NCI-H510A treated with DMSO at 0.1 percent for 48 hours (cell line): ENCODE data around the gene SMIM24.

Experiments used
- DNase-seq: peaks from one replicate; lab custom pipeline; 2025; lab: John Stamatoyannopoulos, UW

Gene SMIM24

GRCh38 chr19:3497757-3498520 lies 17.6 kb upstream of the SMIM24 start:
- no peak for DNase-seq

- no peak for DNase-seq
Observed at GRCh38 chr19:3496392-3497273, 16.3 kb upstream of the SMIM24 start.

DNA sequence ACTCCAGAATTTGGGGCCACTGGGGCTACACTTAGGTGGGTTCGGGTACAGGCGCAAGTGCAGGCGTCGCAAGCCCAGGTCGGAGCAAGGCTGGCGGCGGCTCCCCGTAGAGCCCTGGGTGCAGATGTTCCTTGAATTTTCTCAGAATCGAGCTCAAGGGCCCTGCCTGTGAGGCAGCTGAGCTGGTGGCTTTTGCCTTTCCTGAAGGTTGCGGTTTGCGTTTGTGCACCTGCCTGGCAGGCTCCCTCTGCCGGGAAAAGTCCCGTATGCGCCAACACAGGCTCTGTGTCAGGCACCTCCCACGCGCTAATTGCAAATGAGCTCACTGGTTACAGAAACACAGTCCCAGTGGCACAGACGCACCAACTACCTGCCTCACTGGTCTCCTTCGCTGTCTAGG lies 14.2 kb upstream of the SMIM24 start:
- no peak for DNase-seq

- DNase-seq: no peak
Observed at GRCh38 chr19:3494051-3494450, 13.7 kb upstream of the SMIM24 start.

GRCh38 chr19:3493651-3494050 lies 13.3 kb upstream of the SMIM24 start:
- no peak for DNase-seq

- DNase-seq: no peak
Observed at GRCh38 chr19:3492919-3493318, 12.6 kb upstream of the SMIM24 start.

DNA sequence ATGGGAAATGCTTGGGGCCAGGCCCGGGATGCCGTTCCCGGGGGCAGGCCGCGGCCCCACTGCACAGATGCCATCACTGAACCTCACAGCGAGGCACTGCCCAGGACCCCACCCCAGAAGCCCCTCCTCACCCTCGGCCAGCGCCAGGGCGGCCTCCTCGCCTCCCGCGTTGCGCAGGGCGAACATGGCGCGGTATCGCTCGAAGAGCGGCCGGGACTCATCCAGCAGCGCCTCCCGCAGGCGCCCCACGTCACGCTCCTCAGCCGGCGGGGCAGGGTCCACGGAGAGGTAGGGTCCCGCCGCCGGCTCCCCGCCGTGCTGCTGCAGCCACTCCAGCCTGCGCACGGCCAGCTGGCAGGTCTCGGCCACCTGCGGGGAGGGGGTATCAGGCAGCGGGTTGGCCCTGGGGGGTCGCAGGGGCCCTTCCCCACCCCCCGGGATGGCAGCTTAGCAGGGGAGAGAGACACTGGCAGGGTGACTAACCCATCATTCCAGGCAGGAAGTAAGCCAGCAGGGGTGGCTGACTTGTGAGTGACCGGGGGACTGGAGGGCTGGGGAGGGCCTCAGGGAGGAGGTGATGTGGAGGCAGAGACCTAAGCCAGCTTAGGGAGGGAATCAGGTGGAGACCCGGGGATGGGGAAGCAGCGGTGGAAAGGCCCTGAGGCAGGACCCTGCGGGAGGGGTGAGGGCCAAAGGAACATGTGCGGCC lies 12.0 kb upstream of the SMIM24 start:
- no peak for DNase-seq

DNA sequence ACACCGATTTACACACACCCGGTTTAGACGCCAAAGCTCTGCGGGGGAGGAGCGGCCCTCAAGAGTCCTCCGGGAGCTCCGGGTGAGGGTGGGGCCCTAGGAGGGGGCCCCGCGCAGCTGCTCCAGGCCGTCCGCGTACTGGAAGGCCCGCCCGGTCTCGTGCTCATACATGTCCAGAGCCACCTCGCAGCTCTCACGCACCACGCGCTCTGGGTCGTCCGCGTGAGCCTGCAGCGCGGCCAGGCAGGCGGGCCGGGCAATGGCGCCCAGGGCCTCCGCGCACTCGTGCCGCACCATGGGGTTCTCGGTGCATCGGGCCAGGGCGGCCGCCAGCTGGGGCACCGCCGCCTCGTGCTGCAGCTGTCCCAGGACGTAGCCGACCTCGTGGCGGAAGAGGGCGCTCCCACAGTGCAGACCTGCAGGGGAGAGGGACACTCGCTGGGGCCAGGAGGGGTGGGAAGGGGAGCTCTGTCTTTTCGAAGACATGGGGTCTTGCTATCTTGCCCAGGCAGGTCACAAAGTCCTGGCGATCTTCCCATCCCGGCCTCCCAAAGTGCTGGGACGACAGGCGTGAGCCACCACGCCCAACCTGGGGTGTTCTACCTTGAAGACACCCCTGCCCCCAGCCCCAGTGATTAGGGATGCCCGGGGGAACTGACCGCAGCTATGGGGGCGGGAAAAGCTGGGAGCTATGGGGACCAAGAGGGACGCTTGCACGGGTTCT lies 11.2 kb upstream of the SMIM24 start:
- DNase-seq: no peak

DNA sequence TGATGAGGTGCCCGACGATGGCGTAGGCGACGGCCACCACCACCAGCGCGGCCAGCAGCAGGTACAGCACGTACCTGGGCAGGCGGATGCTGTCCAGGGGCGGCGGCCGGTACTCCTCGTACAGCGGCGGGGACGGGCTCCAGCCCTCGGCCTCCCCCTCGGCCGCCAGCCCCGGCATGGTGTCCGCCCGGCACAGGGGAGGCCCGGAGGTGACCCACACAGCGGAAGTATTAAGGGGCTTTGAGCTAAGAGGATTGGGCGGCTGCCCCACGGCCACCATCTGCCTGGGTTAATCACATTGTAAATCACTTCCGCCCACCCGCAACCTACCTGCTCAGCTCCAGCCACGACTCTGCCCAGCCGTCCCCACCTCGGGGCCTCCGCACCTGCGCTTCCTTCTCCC lies 2.9 kb upstream of the SMIM24 start, which contains the start of gene SMIM44:
Gene SMIM44 (minus strand): TSS at position 216 of the 403 bp plus-strand sequence. CDS start 38 bp downstream, at position 178.
- DNase-seq: no peak

- no peak for DNase-seq
Observed at GRCh38 chr19:3482507-3483225, 2.3 kb upstream of the SMIM24 start.

DNA sequence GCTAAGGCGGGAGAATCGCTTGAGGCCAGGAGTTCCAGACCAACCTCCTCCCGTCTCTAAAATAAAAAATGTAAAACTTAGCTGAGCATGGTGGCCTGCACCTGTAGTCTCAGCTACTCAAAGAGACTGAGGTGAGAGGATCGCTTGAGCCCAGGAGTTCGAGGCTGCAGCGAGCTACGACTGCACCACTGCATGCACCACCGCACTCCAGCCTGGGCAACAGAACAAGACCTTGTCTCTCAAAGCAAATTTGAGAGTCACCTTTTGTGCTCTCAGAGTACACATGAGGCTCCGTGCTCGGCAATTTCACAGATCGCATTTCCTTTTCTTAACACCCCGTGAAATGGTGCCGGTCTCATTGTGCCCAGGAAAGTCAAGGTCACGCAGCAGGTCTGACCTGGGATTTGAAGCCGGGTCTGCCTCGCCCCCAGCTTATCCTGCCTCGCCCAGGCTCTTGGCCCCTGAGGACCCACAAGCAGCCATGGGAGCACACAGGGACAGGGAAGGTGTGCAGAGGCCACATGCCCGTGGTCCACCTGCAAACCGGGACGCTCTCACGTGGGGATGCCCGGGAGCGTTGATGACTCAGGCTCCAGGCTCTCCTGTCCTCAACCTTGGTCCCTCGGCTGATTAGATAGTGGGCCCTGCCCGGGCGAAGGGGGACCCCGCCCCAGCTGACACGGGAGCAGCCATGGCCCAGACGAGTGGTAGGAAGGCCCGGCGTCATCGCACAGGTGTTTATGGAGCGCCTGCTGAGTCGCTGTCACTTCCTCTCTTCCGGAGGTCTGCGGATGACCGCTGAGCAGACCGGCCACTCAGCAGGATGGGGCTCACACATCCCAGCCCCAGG lies 1.1 kb upstream of the SMIM24 start:
- no peak for DNase-seq

- DNase-seq: no peak
Observed at GRCh38 chr19:3479834-3480215, 500 bp downstream of the SMIM24 start.

DNA sequence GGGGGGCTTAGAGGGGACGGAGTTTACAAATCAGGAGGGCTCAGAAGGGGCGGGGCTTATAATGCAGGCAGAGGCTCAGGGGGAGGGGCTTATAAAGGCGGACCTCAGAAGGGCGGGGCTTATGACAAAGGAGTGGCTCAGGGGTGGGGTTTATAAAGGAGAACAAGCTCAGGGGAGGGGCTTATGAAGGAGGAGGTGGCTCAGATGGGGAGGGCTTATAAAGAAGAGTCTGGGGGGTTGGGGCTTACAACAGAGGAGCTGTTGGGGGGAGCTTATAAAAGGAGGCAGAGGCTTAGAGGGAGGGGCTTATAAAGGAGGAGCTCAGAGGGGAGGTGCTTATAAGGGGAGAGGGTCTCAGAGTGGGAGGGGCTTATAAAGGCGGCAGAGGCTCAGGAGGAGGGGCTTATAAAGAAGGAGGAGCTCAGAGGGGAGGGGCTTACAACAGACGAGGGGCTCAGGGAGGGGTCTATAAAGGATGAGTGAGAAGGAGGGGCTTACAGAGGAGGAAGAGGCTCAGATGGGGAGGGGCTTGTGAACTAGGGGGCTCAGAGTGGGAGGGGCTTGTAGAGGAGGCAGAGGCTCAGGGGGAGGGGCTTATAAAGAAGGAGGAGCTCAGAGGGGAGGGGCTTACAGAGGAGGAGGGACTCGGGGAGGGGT lies 1.0 kb downstream of the SMIM24 start:
- DNase-seq: no peak

GRCh38 chr19:3478409-3479176 lies 1.7 kb downstream of the SMIM24 start:
- no peak for DNase-seq

GRCh38 chr19:3477951-3478350 lies 2.4 kb downstream of the SMIM24 start:
- no peak for DNase-seq

DNA sequence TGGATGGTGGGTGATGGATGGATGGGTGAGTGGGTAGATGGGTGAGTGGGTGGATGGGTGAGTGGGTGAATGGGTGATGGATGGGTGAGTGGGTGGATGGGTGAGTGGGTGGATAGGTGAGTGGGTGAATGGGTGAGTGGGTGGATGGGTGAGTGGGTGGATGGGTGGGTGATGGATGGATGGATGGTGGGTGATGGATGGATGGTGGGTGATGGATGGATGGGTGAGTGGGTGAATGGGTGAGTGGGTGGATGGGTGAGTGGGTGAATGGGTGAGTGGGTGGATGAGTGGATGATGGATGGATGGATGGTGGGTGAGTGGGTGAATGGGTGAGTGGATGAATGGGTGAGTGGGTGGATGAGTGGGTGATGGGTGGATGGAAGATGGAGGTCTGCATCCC lies 2.8 kb downstream of the SMIM24 start:
- no peak for DNase-seq

DNA sequence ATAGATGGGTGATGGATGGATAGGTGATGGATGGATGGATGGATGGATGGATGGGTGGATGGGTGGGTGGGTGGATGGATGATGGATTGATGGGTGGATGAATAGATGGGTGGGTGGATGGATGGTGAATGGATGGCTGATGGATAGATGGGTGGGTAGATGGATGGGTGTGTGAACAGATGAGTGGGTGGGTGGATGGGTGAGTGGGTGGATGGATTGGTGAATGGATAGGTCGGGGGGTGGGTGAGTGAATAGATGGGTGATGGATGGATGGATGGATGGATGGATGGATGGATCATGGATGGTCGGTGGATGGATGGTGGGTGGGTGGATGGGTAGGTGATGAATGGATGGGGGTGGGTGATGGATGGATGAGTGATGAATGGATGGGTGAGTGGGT lies 3.5 kb downstream of the SMIM24 start:
- DNase-seq: no peak

DNA sequence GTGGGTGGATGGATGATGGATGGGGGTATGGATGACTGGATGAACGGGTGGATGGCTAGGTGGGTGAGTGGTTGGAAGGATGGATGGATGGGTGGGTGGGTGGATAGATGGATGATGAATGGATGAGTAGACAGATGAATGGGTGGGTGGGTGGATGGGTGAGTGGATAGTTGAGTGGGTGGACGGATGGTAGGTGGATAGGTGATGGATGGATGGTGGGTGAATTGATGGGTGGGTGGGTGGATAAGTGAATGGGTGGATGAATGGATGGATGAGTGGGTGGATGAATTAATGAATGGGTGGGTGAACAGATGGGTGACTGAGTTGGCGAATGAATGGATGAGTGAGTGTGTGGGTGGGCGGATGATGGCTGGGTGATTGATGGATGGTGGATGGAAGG lies 4.9 kb downstream of the SMIM24 start:
- no peak for DNase-seq

GRCh38 chr19:3474614-3475013 lies 5.7 kb downstream of the SMIM24 start:
- DNase-seq: no peak
